Fibroblast of lung (primary cell): ENCODE measurements around the gene GPR108.

Experiments
- CTCF ChIP-seq, 2 donors: IDR thresholded peaks in 1 of 2; conservative IDR thresholded peaks in 1 of 2; 1 replicate in 1 of 2; 2 replicates in 1 of 2; pipeline ENCODE4 v1.5.1; 2011 to 2012; ENCODE audit warnings: low read length in 2 of 2, control low read depth in 1 of 2, inconsistent platforms in 1 of 2, low read depth in 1 of 2, mild to moderate bottlenecking in 1 of 2
- EZH2 ChIP-seq: IDR thresholded peaks from 2 replicates; pipeline ENCODE4 v1.5.1; 2012; ENCODE audit warnings: low read length, control low read depth, mild to moderate bottlenecking; ENCODE audit errors: missing control alignments

GRCh38 chr19:6710273-6711077, 26.9 kb downstream of the GPR108 start:
- TF ChIP-seq CTCF (conservative IDR thresholded peaks at IDR 0.05 in 1 of 2, IDR thresholded peaks at IDR 0.05 in 1 of 2; ENCODE audit: low read depth in 1 of 2, low read length in 2 of 2) = no peak
- no peak for TF ChIP-seq EZH2
